Measurements from ENCODE around the gene LAMB1. TPM values are rescaled to one million over a fixed set of nuclear protein-coding genes. Genes with fewer than 3 reads are reported as not detected.

LAMB1 gene
- total RNA-seq, 1 experiment from 2014 or later, result 101 TPM

DNA sequence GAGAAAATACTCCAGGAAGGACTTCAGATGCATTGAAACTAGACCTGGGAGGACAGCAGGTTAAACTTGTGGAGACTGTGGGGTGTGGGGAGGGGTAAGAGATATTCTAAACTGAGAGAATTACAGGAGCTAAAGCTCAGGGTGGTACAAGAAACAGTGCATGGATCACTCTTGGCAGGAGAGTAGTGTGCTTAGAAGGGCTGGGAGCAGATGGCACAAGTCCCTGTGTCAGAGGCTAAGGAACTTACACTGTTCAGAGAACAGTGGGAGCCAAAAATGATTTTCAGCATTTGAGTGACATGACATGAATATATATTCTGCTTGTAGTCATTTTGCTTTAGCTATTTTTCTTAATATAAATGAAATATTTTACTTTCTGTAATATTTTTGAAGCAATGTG, 36.0 kb upstream of the LAMB1 start:
- DNase-seq (no peak), ATAC-seq (no peak)
- no TSS peak for BruUV-seq (replicated peaks)
- ChIA-PET CTCF (interaction anchor here (0.6 kb wide), 1 partner anchor 144 kb away, joined by 3 read pairs; no protein-coding TSS in a partner anchor), POLR2A (ENCODE audit: unreplicated experiment) (no interaction called here)
- Histone ChIP-seq H2AFZ (ENCODE audit: low read length) (no peak overlapping the region), H3K9me3 (ENCODE audit: low read length) (no peaks in the 10 kb centered on the region), H3K9ac (ENCODE audit: low read length) (no peak overlapping the region), H3K4me1 (ENCODE audit: insufficient read depth, low read length) (no peaks in the 10 kb centered on the region), H3F3A (ENCODE audit: low read length, unreplicated experiment) (no peaks in the 10 kb centered on the region), H3K36me3 (ENCODE audit: low read depth, low read length) (no peaks in the 10 kb centered on the region), H3K27me3 (ENCODE audit: low read length) (no peaks in the 10 kb centered on the region), H3K4me2 (ENCODE audit: low read length) (no peak overlapping the region), H3K9me2 (replicated peaks; ENCODE audit: low read length) (no peaks in the 10 kb centered on the region), H3K79me2 (ENCODE audit: low read length) (no peaks in the 10 kb centered on the region), H3K4me3 (ENCODE audit: low read length) (no peak overlapping the region), H4K20me1 (ENCODE audit: low read length) (no peaks in the 10 kb centered on the region), H3K27ac (ENCODE audit: low read length) (no peak overlapping the region)
- TF ChIP-seq EZH2phosphoT487 (IDR thresholded peaks at IDR 0.05; ENCODE audit: borderline replicate concordance, low read length) (no peak), CTCF (conservative IDR thresholded peaks at IDR 0.05; ENCODE audit: low read depth, low read length) (no peak)
- intact Hi-C loops (cut with micrococcal nuclease), result no loop called here

- Histone ChIP-seq H3K36me3 (ENCODE audit: low read depth, low read length) (no peaks in the 10 kb centered on the region), H3K79me2 (ENCODE audit: low read length) (no peaks in the 10 kb centered on the region), H3K4me3 (ENCODE audit: low read length) (no peak overlapping the region), H3K27ac (ENCODE audit: low read length) (no peak overlapping the region), H3K9me2 (replicated peaks; ENCODE audit: low read length) (no peaks in the 10 kb centered on the region), H4K20me1 (ENCODE audit: low read length) (no peaks in the 10 kb centered on the region), H3K4me1 (ENCODE audit: insufficient read depth, low read length) (no peaks in the 10 kb centered on the region), H3K27me3 (ENCODE audit: low read length) (no peaks in the 10 kb centered on the region), H2AFZ (ENCODE audit: low read length) (no peak overlapping the region), H3K9me3 (ENCODE audit: low read length) (no peaks in the 10 kb centered on the region), H3K9ac (ENCODE audit: low read length) (no peak overlapping the region), H3F3A (ENCODE audit: low read length, unreplicated experiment) (no peaks in the 10 kb centered on the region), H3K4me2 (ENCODE audit: low read length) (no peak overlapping the region)
- intact Hi-C loops (cut with micrococcal nuclease), result no loop called here
- ATAC-seq (no peak), DNase-seq (no peak)
- TF ChIP-seq EZH2phosphoT487 (IDR thresholded peaks at IDR 0.05; ENCODE audit: borderline replicate concordance, low read length) (no peak), CTCF (conservative IDR thresholded peaks at IDR 0.05; ENCODE audit: low read depth, low read length) (no peak), EZH2 (IDR thresholded peaks at IDR 0.05; ENCODE audit: low read length, unreplicated experiment) (no peak)
- POLR2A ChIA-PET (ENCODE audit: unreplicated experiment), result no interaction called here
- BruUV-seq (replicated peaks), result no TSS peak
- CTCF ChIA-PET, result no interaction called here
Observed at GRCh38 chr7:108037741-108038140, 34.8 kb upstream of the LAMB1 start.

- H3K4me2 ChIP-seq (ENCODE audit: low read length), result no peak overlapping the region
- no peak for TF ChIP-seq EZH2phosphoT487 (IDR thresholded peaks at IDR 0.05; ENCODE audit: borderline replicate concordance, low read length)
- no peak for TF ChIP-seq EZH2 (IDR thresholded peaks at IDR 0.05; ENCODE audit: low read length, unreplicated experiment)
- no peak for TF ChIP-seq CTCF (conservative IDR thresholded peaks at IDR 0.05; ENCODE audit: low read depth, low read length)
- intact Hi-C loops (cut with micrococcal nuclease), result no loop called here
- DNase-seq (no peak), ATAC-seq (no peak)
- H3K9me3 ChIP-seq (ENCODE audit: low read length), result no peaks in the 10 kb centered on the region
- H3K9ac ChIP-seq (ENCODE audit: low read length), result no peak overlapping the region
- H3K9me2 ChIP-seq (replicated peaks; ENCODE audit: low read length), result no peaks in the 10 kb centered on the region
- POLR2A ChIA-PET (ENCODE audit: unreplicated experiment), result no interaction called here
- CTCF ChIA-PET, result no interaction called here
- H3K36me3 ChIP-seq (ENCODE audit: low read depth, low read length), result no peaks in the 10 kb centered on the region
- H3K27ac ChIP-seq (ENCODE audit: low read length), result no peak overlapping the region
- H3K79me2 ChIP-seq (ENCODE audit: low read length), result no peaks in the 10 kb centered on the region
- no peaks in the 10 kb centered on the region for H4K20me1 ChIP-seq (ENCODE audit: low read length)
- no peaks in the 10 kb centered on the region for H3F3A ChIP-seq (ENCODE audit: low read length, unreplicated experiment)
- H3K4me1 ChIP-seq (ENCODE audit: insufficient read depth, low read length), result no peaks in the 10 kb centered on the region
- H3K4me3 ChIP-seq (ENCODE audit: low read length), result no peak overlapping the region
- H2AFZ ChIP-seq (ENCODE audit: low read length), result no peak overlapping the region
- no TSS peak for BruUV-seq (replicated peaks)
- H3K27me3 ChIP-seq (ENCODE audit: low read length), result no peaks in the 10 kb centered on the region
Observed at GRCh38 chr7:108037140-108037539, 34.2 kb upstream of the LAMB1 start.
